Measurements from ENCODE around the gene MSANTD1.

DNA sequence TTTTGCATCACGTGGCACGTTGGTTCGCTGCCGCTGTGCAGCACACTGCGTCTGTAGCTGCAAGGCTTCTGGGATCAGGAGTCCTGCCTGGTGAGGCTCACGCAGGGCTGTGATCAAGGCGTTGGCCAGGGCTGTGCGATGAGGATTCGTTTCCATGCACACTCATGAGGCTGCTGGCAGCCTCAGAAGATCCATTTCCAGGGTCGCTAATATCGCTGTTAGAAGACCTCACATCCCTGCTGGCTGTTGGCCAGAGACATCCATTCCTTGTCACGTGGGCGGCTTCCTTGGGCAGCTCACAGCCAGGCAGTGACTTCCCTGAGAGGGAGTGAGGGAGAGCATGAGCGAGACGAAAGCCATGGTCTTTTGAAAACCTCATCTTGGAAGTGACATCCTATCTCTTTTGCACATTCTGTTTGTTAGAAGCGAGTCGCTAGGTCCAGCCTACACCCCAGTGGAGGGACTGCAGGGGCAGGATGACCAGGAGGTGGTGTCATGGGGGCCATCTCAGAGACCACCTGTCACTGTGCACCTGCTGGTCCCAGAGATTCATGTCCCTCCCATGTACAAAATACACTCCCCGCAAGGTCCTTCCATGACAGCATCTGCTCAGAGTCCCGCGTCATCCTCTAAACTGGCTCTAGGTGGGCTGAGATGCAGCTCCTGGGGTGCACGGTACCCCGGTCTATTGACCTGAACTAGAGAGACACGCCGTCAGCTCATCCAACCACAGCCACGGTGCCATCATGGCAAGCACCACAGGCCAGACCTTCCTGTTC, 56.1 kb downstream of the MSANTD1 start:
- TF ChIP-seq CTCF (IDR thresholded peaks at IDR 0.05) (no peak), POLR2A (IDR thresholded peaks at IDR 0.05) (no peak)
